Parathyroid adenoma (tissue), 2 donors: ENCODE results near the gene DNAJC25.
A peak's percentile ranks its signal among the peaks of the same experiment; 100 is the strongest.

Experiments used
- H2AFZ ChIP-seq: fragments of 300-600 bp; sonication (generic); one replicate; pipeline ENCODE4 v1.7.0; 2017; ENCODE audit warnings: antibody characterized with exemption, mild to moderate bottlenecking
- H3K27ac ChIP-seq: fragments of 300-600 bp; sonication (generic); one replicate; pipeline ENCODE4 v1.7.0; 2017
- H3K27me3 ChIP-seq: fragments of 300-600 bp; sonication (generic); one replicate; pipeline ENCODE4 v1.7.0; 2017; ENCODE audit warnings: low read length; ENCODE audit not compliant: control insufficient read depth, insufficient read depth
- H3K36me3 ChIP-seq: fragments of 300-600 bp; sonication (generic); one replicate; pipeline ENCODE4 v1.7.0; 2017; ENCODE audit warnings: low read length; ENCODE audit not compliant: control insufficient read depth, insufficient read depth
- H3K4me1 ChIP-seq: fragments of 300-600 bp; sonication (generic); one replicate; pipeline ENCODE4 v1.7.0; 2017; ENCODE audit warnings: control low read depth
- H3K4me2 ChIP-seq: fragments of 300-600 bp; sonication (generic); one replicate; pipeline ENCODE4 v1.7.0; 2017; ENCODE audit warnings: low read length
- H3K4me3 ChIP-seq: fragments of 300-600 bp; sonication (generic); one replicate; pipeline ENCODE4 v1.7.0; 2017; ENCODE audit warnings: low read depth, low read length
- H3K79me2 ChIP-seq: fragments of 300-600 bp; sonication (generic); one replicate; pipeline ENCODE4 v1.7.0; 2017; ENCODE audit warnings: control low read depth
- H3K9ac ChIP-seq: fragments of 300-600 bp; sonication (generic); one replicate; pipeline ENCODE4 v1.7.0; 2017; ENCODE audit warnings: mild to moderate bottlenecking
- H3K9me3 ChIP-seq: fragments of 300-600 bp; sonication (generic); one replicate; pipeline ENCODE4 v1.7.0; 2017; ENCODE audit warnings: low read length; ENCODE audit not compliant: control insufficient read depth
- TF ChIP-seq, protein P1 (sequence below): fragments of 300-600 bp; sonication (generic); IDR thresholded peaks from one replicate; pipeline ENCODE4 v1.7.0; 2017; ENCODE audit warnings: antibody characterized with exemption, mild to moderate bottlenecking
- donor health status: primary hyperparathyroidism.

The DNAJC25 gene

DNA sequence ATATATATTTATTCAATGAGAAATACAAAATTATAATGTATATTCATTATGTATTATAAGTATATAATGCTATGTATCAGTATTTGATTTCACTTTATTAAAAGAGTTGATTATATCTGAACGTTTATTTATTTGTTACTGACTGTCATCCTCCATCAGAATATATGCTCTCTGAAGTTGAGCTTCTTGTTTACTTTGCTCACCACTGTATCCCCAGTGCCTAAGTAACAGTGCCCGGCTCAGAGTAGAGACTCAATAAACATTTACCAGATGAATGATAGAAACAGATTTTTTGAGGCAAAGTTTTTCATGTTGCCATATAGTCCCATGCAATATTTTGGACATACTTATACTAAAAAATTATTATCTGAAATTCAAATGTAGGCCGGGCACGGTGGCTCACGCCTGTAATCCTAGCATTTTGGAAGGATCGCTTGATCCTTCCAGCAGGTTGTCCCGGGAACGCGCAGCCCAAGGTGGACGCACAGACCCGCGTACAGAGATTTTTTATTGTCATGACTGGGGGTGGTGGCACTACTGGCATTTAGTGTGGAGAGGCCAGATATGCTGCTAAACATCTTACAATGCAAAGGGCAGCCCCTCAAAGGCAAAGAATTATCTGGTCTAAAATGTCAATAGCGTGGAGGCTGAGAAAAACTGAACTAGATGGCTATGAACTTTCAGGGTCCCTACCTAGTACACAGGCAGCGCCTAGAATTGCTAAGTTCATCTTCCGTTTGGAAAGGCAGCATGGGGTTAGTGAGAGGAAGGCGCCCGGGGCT lies 761 bp upstream of the DNAJC25 start:
- H3K27me3 ChIP-seq: no peaks in the 10 kb centered on the region
- peak overlapping the region; percentile 54 for H3K27ac ChIP-seq
- H3K79me2 ChIP-seq: peaks cover 4% of the 10 kb centered on the region
- peak overlapping the region; percentile 69 for H3K4me2 ChIP-seq
- H3K9ac ChIP-seq: no peak overlapping the region
- TF ChIP-seq, protein P1, sequence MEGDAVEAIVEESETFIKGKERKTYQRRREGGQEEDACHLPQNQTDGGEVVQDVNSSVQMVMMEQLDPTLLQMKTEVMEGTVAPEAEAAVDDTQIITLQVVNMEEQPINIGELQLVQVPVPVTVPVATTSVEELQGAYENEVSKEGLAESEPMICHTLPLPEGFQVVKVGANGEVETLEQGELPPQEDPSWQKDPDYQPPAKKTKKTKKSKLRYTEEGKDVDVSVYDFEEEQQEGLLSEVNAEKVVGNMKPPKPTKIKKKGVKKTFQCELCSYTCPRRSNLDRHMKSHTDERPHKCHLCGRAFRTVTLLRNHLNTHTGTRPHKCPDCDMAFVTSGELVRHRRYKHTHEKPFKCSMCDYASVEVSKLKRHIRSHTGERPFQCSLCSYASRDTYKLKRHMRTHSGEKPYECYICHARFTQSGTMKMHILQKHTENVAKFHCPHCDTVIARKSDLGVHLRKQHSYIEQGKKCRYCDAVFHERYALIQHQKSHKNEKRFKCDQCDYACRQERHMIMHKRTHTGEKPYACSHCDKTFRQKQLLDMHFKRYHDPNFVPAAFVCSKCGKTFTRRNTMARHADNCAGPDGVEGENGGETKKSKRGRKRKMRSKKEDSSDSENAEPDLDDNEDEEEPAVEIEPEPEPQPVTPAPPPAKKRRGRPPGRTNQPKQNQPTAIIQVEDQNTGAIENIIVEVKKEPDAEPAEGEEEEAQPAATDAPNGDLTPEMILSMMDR: no peak
- H3K4me3 ChIP-seq: peak overlapping the region; percentile 85
- no peaks in the 10 kb centered on the region for H3K36me3 ChIP-seq
- peak overlapping the region; percentile 95 for H2AFZ ChIP-seq
- no peaks in the 10 kb centered on the region for H3K9me3 ChIP-seq
- H3K4me1 ChIP-seq: no peaks in the 10 kb centered on the region

DNA sequence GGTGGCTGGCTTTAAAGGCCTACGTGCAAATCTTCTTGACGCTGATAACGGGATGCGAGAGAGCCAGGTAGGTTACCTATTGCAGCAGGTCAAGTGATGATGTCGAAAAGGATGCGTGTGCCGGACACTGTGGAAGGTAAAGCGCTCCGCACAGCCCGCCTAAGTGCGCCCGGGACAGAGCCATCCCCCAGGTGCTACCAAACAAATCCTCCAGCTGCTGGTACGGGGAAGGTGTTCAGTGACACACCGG lies 245 bp upstream of the DNAJC25 start:
- TF ChIP-seq, protein P1: no peak
- H3K4me1 ChIP-seq: no peaks in the 10 kb centered on the region
- no peaks in the 10 kb centered on the region for H3K9me3 ChIP-seq
- peaks cover 4% of the 10 kb centered on the region for H3K79me2 ChIP-seq
- H3K27ac ChIP-seq: peak overlapping the region; percentile 54
- H3K9ac ChIP-seq: no peak overlapping the region
- H3K4me2 ChIP-seq: peak overlapping the region; percentile 69
- H3K36me3 ChIP-seq: no peaks in the 10 kb centered on the region
- peak overlapping the region; percentile 95 for H2AFZ ChIP-seq
- no peaks in the 10 kb centered on the region for H3K27me3 ChIP-seq
- peak overlapping the region; percentile 85 for H3K4me3 ChIP-seq

DNA sequence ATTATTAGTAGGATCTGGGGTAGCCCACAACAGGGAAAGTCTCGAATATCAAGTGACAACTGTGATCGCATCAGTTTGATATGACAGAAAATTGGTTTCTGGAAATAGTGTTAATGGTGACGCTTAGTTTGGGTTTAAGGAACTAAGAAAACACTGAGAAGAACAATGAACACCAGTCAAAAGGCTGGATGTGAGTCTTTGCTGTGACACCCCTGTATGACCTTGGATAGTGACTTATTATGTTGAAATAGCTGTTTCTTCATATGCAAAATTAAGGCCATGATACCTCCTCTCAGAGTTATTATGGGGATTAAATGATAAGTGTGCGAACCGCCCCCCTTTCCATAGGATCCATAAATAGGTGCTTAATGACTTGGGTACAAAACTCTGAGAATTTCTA lies 926 bp downstream of the DNAJC25 start:
- H3K9me3 ChIP-seq: no peaks in the 10 kb centered on the region
- no peaks in the 10 kb centered on the region for H3K4me1 ChIP-seq
- no peaks in the 10 kb centered on the region for H3K36me3 ChIP-seq
- TF ChIP-seq, protein P1: no peak
- no peaks in the 10 kb centered on the region for H3K27me3 ChIP-seq
- H3K4me3 ChIP-seq: peak overlapping the region; percentile 85
- H3K9ac ChIP-seq: no peak overlapping the region
- H3K79me2 ChIP-seq: peaks cover 4% of the 10 kb centered on the region
- peak overlapping the region; percentile 92 for H3K4me2 ChIP-seq
- peak overlapping the region; percentile 95 for H2AFZ ChIP-seq
- no peak overlapping the region for H3K27ac ChIP-seq

DNA sequence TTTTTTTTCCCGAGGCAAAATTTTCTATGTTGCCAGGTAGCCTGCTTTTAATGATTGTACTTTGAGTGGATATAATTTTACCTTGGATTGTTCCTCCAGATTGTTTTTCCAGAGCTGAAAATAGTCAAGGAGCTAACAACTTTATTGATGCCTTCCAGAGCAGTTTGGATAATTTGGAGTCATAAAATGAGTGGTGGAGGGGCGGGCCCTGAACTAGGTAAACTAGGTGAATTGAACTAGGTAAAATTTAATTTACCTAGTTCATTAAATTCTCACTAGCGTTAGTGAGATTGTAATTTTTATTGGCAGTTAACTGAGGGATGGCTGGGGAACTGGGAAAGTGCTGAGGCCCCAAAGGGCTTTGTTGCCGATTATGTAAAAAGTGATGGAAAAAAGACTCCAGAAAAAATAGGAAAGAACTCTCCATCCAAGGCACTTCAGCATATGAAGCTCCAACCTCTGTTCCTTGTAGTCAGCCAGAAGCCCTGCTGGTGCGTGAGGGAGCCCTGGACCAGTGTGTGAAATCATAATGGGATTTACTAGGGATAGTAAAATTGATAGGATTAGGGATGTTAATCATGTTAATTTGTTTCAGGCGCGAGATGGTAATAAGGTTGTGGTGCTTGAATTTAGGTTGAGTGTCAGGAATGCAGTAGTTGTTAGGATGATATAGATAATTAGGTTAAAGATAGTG lies 1.7 kb downstream of the DNAJC25 start:
- Histone ChIP-seq H2AFZ (no peak overlapping the region), H3K4me3 (no peak overlapping the region), H3K27ac (no peak overlapping the region), H3K4me2 (peak overlapping the region; percentile 92), H3K36me3 (no peaks in the 10 kb centered on the region), H3K9ac (no peak overlapping the region), H3K27me3 (no peaks in the 10 kb centered on the region), H3K9me3 (no peaks in the 10 kb centered on the region), H3K79me2 (peaks cover 4% of the 10 kb centered on the region), H3K4me1 (no peaks in the 10 kb centered on the region)
- TF ChIP-seq, protein P1: no peak

DNA sequence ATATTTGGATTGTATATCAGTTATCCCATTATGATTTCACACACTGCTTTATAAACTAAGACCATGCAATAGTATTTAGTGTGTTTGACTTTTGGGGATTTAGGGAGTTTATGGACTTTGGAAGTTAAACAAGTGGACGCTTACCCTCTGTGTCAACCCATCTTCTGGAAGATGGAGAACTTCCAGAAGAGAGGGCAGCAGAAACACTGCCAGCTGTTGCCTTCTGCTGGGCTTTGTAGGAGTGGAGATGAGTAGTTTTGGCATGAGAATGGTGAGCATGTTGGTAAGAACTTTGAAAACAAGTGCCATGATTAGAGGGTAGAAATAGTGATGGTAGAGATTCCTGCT lies 2.2 kb downstream of the DNAJC25 start:
- Histone ChIP-seq H3K36me3 (no peaks in the 10 kb centered on the region), H3K4me3 (no peak overlapping the region), H3K9ac (no peak overlapping the region), H3K9me3 (no peaks in the 10 kb centered on the region), H3K27me3 (no peaks in the 10 kb centered on the region), H3K27ac (no peak overlapping the region), H3K79me2 (peaks cover 4% of the 10 kb centered on the region), H2AFZ (no peak overlapping the region), H3K4me1 (peaks cover under 1% of the 10 kb centered on the region), H3K4me2 (no peak overlapping the region)
- TF ChIP-seq, protein P1: no peak
